HFFc6 (cell line): ENCODE data around the gene MSI2. TPM values are rescaled to one million over a fixed set of nuclear protein-coding genes. Genes with fewer than 3 reads are reported as not detected.

Experiments
- DNase-seq: peaks from one replicate; pipeline ENCODE4 v3.0.0-alpha.2; 2018
- H3K27ac Mint-ChIP-seq: 2 replicates; pipeline ENCODE4 v1.8.0; 2020; ENCODE audit warnings: mild to moderate bottlenecking, mixed read lengths
- H3K27me3 Mint-ChIP-seq: 2 replicates; pipeline ENCODE4 v1.8.0; 2021; ENCODE audit warnings: mild to moderate bottlenecking, moderate library complexity, mixed read lengths; ENCODE audit not compliant: insufficient read depth
- H3K36me3 Mint-ChIP-seq: 2 replicates; pipeline ENCODE4 v1.8.0; 2021; ENCODE audit warnings: low read depth, mixed read lengths
- H3K4me1 Mint-ChIP-seq: 2 replicates; pipeline ENCODE4 v1.8.0; 2020; ENCODE audit warnings: low read depth, mixed read lengths
- H3K4me3 Mint-ChIP-seq: 2 replicates; pipeline ENCODE4 v1.8.0; 2020; ENCODE audit warnings: mild to moderate bottlenecking, moderate library complexity, mixed read lengths
- H3K9me3 Mint-ChIP-seq: 2 replicates; pipeline ENCODE4 v1.8.0; 2020; ENCODE audit warnings: mild to moderate bottlenecking, mixed read lengths
- total RNA-seq, 6 experiments: library from RNA; stranded (reverse); fragmentation: NEBNext Ultra II Directional; extraction: Animal tissue kit (Norgen Biotek cat#: 25700); gene quantifications; 2 replicates in 1 of 6; 3 replicates in 5 of 6; pipeline ENCODE4 v1.2.3, GENCODE V29; 2021
- TF ChIP-seq, protein P1 (sequence below): fragments of 200-600 bp; sonication (generic); IDR thresholded peaks from 2 replicates; pipeline ENCODE4 v1.5.0; 2021; ENCODE audit warnings: antibody characterized with exemption, mild to moderate bottlenecking

The MSI2 gene
- total RNA-seq, 6 experiments from 2014 or later, result 53.5 to 71.7 (median 55.0) TPM

- TF ChIP-seq, protein P1, sequence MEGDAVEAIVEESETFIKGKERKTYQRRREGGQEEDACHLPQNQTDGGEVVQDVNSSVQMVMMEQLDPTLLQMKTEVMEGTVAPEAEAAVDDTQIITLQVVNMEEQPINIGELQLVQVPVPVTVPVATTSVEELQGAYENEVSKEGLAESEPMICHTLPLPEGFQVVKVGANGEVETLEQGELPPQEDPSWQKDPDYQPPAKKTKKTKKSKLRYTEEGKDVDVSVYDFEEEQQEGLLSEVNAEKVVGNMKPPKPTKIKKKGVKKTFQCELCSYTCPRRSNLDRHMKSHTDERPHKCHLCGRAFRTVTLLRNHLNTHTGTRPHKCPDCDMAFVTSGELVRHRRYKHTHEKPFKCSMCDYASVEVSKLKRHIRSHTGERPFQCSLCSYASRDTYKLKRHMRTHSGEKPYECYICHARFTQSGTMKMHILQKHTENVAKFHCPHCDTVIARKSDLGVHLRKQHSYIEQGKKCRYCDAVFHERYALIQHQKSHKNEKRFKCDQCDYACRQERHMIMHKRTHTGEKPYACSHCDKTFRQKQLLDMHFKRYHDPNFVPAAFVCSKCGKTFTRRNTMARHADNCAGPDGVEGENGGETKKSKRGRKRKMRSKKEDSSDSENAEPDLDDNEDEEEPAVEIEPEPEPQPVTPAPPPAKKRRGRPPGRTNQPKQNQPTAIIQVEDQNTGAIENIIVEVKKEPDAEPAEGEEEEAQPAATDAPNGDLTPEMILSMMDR, result no peak
Observed at GRCh38 chr17:57487573-57487972, 231.2 kb downstream of the MSI2 start.

DNA sequence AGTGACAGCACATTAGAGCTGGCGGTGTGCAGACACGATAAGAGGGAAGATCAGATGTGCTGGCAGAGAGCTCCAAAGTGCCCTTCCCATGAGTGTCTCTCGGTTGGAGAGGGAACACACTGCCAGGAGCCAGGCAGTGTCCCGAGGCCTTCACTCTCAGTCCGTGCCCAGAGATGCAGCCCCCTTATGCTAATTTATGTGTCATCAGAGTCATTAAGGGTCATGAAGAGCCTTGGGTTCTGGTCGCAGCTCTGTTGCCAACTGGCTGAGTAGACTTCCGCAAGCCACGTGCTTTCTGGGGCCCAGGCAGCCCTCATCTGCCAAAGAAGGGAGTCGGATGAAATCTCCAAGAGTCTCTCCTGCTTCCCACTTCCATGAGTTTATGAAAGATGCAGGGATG is 232.5 kb downstream of the MSI2 start:
- Mint-ChIP-seq H3K4me3 (no peak overlapping the region), H3K36me3 (peaks cover 6% of the 10 kb centered on the region; the same call in 1 of the 2 replicates), H3K27me3 (peaks cover 2% of the 10 kb centered on the region), H3K27ac (no peak overlapping the region), H3K4me1 (peaks cover 36% of the 10 kb centered on the region), H3K9me3 (no peaks in the 10 kb centered on the region)
- TF ChIP-seq, protein P1, result no peak
- no peak for DNase-seq

More at GRCh38 chr17:57487573-57487972, 231.2 kb downstream of the MSI2 start:
- H3K9me3 Mint-ChIP-seq, result no peaks in the 10 kb centered on the region
- no peak overlapping the region for H3K27ac Mint-ChIP-seq
- peaks cover 6% of the 10 kb centered on the region; the same call in 1 of the 2 replicates for H3K36me3 Mint-ChIP-seq
- peaks cover 2% of the 10 kb centered on the region for H3K27me3 Mint-ChIP-seq
- DNase-seq, result no peak
- H3K4me1 Mint-ChIP-seq, result peaks cover 49% of the 10 kb centered on the region
- H3K4me3 Mint-ChIP-seq, result no peak overlapping the region

DNA sequence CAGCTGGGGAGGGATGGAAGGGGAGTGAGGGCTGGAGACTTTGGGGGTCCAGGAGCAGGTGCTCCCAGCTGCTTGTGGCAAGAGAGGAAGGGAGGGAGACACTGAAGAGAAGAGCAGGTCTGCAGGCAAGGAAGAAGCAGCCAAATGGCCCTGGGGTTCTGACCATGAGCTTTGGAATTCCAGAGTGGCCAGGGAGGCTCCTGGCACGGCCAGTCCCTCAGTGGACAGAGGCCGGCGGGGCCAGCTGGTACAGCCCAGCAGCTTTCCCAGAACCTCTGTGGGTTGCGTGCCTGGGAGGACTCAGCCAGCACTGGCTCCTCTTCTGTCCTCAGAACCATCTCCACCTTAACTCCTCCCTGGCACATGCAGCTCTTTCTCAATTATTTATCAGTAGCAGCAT is 233.0 kb downstream of the MSI2 start:
- Mint-ChIP-seq H3K27ac (no peak overlapping the region), H3K9me3 (no peaks in the 10 kb centered on the region), H3K27me3 (peaks cover 2% of the 10 kb centered on the region), H3K4me1 (peaks cover 31% of the 10 kb centered on the region), H3K4me3 (no peak overlapping the region), H3K36me3 (peaks cover 6% of the 10 kb centered on the region; the same call in 1 of the 2 replicates)
- TF ChIP-seq, protein P1, result no peak
- DNase-seq, result peak; percentile 22

GRCh38 chr17:57490111-57490845 is 234.0 kb downstream of the MSI2 start:
- peaks cover 2% of the 10 kb centered on the region for H3K27me3 Mint-ChIP-seq
- no peak overlapping the region for H3K4me3 Mint-ChIP-seq
- no peak for DNase-seq
- H3K4me1 Mint-ChIP-seq, result peaks cover 22% of the 10 kb centered on the region
- TF ChIP-seq, protein P1, result no peak
- H3K36me3 Mint-ChIP-seq, result peaks cover 6% of the 10 kb centered on the region; the same call in 1 of the 2 replicates
- no peaks in the 10 kb centered on the region for H3K9me3 Mint-ChIP-seq
- no peak overlapping the region for H3K27ac Mint-ChIP-seq

DNA sequence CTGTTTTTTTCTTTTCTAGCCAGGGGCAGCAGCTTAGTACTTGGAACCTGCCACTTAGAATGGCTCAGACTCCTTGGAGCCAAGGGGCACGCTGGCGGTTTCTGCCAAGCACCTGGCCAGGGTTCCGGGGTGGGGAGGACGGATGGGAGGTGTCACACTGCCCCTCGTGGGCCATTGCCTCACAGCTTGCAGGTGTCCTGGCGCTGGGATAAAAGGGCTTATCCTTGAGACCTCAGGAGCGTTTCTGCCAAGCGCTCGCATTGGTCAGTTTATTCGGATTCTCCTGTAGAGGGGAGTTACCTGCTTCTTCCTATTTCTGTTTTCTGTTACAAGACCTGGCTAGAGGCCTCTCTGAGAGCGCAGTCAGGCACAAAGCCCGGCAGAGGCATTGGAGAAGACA is 234.6 kb downstream of the MSI2 start:
- TF ChIP-seq, protein P1, result no peak
- Mint-ChIP-seq H3K36me3 (peaks cover 6% of the 10 kb centered on the region; the same call in 1 of the 2 replicates), H3K4me1 (peaks cover 16% of the 10 kb centered on the region), H3K27ac (no peak overlapping the region), H3K27me3 (peaks cover 5% of the 10 kb centered on the region), H3K4me3 (no peak overlapping the region), H3K9me3 (no peaks in the 10 kb centered on the region)
- DNase-seq, result no peak
